PC-3 (cell line): ENCODE results near the gene TAF6.

Experiments
- CTCF ChIP-seq: fragments of 300-600 bp; sonication (generic); conservative IDR thresholded peaks from 2 replicates; pipeline ENCODE4 v1.5.1; 2017; ENCODE audit warnings: antibody characterized with exemption, low read depth, mild to moderate bottlenecking, low read length
- EZH2 ChIP-seq: fragments of 300-600 bp; sonication (generic); IDR thresholded peaks from one replicate; pipeline ENCODE4 v1.6.1; 2017; ENCODE audit warnings: antibody characterized with exemption, mild to moderate bottlenecking, low read length; ENCODE audit not compliant: unreplicated experiment

DNA sequence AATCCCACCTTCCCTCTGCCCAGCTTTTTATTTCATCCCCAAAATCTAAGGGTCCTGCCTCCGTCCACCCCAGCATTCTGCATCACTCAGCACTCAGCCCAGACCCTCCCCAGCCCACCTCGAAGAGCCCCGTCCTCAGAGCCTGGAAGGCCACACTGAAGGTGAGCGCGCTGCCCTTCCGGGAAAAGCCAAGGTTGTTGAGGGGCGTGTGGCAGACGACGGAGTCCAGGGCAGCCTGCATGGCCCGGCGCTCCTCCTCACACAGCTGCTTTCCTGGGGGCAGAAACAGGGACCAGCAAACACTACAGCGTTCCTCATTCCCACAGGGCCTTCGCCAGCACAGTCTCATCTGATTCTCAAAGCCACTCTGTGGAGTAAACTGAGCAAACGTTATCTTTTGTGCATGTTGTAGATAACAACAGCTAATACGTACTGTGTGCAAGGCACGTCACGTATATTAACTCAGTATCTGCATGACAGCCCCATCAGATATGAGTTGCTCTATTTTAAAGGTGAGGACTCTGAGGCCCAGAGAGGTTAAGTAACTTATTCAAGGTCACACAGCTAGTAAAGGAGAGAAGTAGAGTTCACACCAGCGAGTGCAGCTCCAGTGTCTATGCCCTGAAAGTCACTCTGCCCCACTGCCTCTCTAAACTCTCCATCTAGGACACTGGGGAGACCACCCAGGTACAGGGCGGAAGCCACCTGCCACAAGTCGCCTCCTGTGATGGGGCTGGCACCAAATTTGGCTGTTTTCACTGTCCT is 36.6 kb upstream of the TAF6 start:
- TF ChIP-seq CTCF (no peak), EZH2 (no peak)
